HG03196 (cell line): ENCODE measurements around the gene ZNF324B.
"Not testable (repeated sequence)": the region's sequence is repeated elsewhere in the genome, so short reads cannot be mapped to it uniquely, and the experiment has no call there.

Source experiments
- ATAC-seq: cut with Tn5 transposase; IDR thresholded peaks from one replicate; pipeline ENCODE4 v1.9.1; 2021; ENCODE audit not compliant: unreplicated experiment

ZNF324B gene

GRCh38 chr19:58453743-58454142 lies 2.3 kb downstream of the ZNF324B start:
- ATAC-seq: no peak

GRCh38 chr19:58455306-58455705 lies 3.9 kb downstream of the ZNF324B start:
- ATAC-seq: no peak

GRCh38 chr19:58456111-58456510 lies 4.7 kb downstream of the ZNF324B start:
- ATAC-seq: no peak

- no peak for ATAC-seq
Measured at GRCh38 chr19:58460039-58460438, 8.6 kb downstream of the ZNF324B start.

GRCh38 chr19:58466089-58466759 lies 14.8 kb downstream of the ZNF324B start:
- ATAC-seq: peak; percentile 21

GRCh38 chr19:58466760-58467589 lies 15.6 kb downstream of the ZNF324B start, which contains the start of gene ZNF324:
TSS of gene ZNF324 (plus strand) at chr19:58467080. CDS start at chr19:58469186, 2,106 bp downstream.
- ATAC-seq: peak; percentile 89

- no peak for ATAC-seq
Measured at GRCh38 chr19:58468216-58468839, 16.9 kb downstream of the ZNF324B start.

GRCh38 chr19:58469241-58470013 lies 18.0 kb downstream of the ZNF324B start:
- ATAC-seq: no peak

GRCh38 chr19:58470837-58471543 lies 19.6 kb downstream of the ZNF324B start:
- not testable (repeated sequence) for ATAC-seq

- ATAC-seq: no peak
Measured at GRCh38 chr19:58471736-58472135, 20.3 kb downstream of the ZNF324B start.

- no peak for ATAC-seq
Measured at GRCh38 chr19:58473775-58474174, 22.4 kb downstream of the ZNF324B start.

- no peak for ATAC-seq
Measured at GRCh38 chr19:58474291-58474996, 23.0 kb downstream of the ZNF324B start.

GRCh38 chr19:58474997-58475713 lies 23.7 kb downstream of the ZNF324B start:
- peak; percentile 1 for ATAC-seq

- peak; percentile 77 for ATAC-seq
Measured at GRCh38 chr19:58475714-58476497, 24.5 kb downstream of the ZNF324B start, which contains the start of gene ZNF446. TSS of gene ZNF446 (plus strand) at chr19:58476352. CDS start at chr19:58477219, 867 bp downstream.

- ATAC-seq: no peak
Measured at GRCh38 chr19:58476498-58477015, 25.1 kb downstream of the ZNF324B start.

- ATAC-seq: no peak
Measured at GRCh38 chr19:58477130-58477529, 25.7 kb downstream of the ZNF324B start.

GRCh38 chr19:58477871-58478270 lies 26.4 kb downstream of the ZNF324B start:
- ATAC-seq: no peak

- no peak for ATAC-seq
Measured at GRCh38 chr19:58479303-58479702, 27.9 kb downstream of the ZNF324B start.
